NB4 (cell line): ENCODE data around the gene TMEM198.

Experiments
- DNase-seq: peaks from one replicate; pipeline ENCODE4 v3.0.0; 2010; ENCODE audit warnings: low read depth
- H3K4me3 ChIP-seq: one replicate; pipeline ENCODE4 v1.5.1; 2011; ENCODE audit warnings: mild to moderate bottlenecking, low read depth, low read length, moderate library complexity
- MAX ChIP-seq: IDR thresholded peaks from 2 replicates; pipeline ENCODE4 v1.6.1; 2011; ENCODE audit warnings: low read depth, low read length
- MYC ChIP-seq: IDR thresholded peaks from 2 replicates; pipeline ENCODE4 v1.6.1; 2011; ENCODE audit warnings: low read depth, low read length
- POLR2A ChIP-seq: IDR thresholded peaks from 2 replicates; pipeline ENCODE4 v1.6.1; 2011; ENCODE audit warnings: mild to moderate bottlenecking; ENCODE audit not compliant: insufficient read length; ENCODE audit errors: extremely low read depth
- TF ChIP-seq, protein P1 (sequence below): IDR thresholded peaks from one replicate; pipeline ENCODE4 v1.5.1; 2012; ENCODE audit warnings: low read depth, low read length

The TMEM198 gene

DNA sequence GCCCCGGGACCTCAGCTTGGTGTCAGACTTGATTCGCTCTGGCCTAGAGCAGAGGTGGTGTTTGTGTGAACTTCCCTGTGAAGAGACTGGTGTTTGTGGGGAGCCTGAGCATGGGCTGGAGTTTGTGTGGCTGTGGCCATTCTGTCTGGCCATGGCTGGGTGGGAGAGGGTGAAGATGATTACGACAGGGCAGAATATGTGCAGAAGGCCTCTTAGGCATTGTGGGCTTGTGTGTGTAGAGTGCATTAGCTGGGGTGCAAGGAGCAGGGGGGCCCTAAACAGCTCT, 17.0 kb downstream of the TMEM198 start:
- TF ChIP-seq POLR2A (no peak), MYC (no peak), MAX (no peak)
- TF ChIP-seq, protein P1, sequence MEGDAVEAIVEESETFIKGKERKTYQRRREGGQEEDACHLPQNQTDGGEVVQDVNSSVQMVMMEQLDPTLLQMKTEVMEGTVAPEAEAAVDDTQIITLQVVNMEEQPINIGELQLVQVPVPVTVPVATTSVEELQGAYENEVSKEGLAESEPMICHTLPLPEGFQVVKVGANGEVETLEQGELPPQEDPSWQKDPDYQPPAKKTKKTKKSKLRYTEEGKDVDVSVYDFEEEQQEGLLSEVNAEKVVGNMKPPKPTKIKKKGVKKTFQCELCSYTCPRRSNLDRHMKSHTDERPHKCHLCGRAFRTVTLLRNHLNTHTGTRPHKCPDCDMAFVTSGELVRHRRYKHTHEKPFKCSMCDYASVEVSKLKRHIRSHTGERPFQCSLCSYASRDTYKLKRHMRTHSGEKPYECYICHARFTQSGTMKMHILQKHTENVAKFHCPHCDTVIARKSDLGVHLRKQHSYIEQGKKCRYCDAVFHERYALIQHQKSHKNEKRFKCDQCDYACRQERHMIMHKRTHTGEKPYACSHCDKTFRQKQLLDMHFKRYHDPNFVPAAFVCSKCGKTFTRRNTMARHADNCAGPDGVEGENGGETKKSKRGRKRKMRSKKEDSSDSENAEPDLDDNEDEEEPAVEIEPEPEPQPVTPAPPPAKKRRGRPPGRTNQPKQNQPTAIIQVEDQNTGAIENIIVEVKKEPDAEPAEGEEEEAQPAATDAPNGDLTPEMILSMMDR = no peak
- no peak overlapping the region for H3K4me3 ChIP-seq

GRCh38 chr2:219561179-219562048, 17.6 kb downstream of the TMEM198 start:
- TF ChIP-seq, protein P1 = no peak
- TF ChIP-seq MAX (no peak), MYC (no peak), POLR2A (no peak)
- DNase-seq = no peak
- no peak overlapping the region for H3K4me3 ChIP-seq

More for the DNA sequence above, 17.0 kb downstream of the TMEM198 start:
- no peak for DNase-seq

GRCh38 chr2:219562049-219563020, 18.5 kb downstream of the TMEM198 start:
- no peak for DNase-seq
- TF ChIP-seq MYC (no peak), MAX (no peak)
- TF ChIP-seq, protein P1 = no peak
- H3K4me3 ChIP-seq = no peak overlapping the region

- TF ChIP-seq, protein P1 = no peak
- no peak for TF ChIP-seq MYC
- TF ChIP-seq MAX = no peak
- TF ChIP-seq POLR2A = no peak
- DNase-seq = no peak
- no peak overlapping the region for H3K4me3 ChIP-seq
Observed at GRCh38 chr2:219563271-219563928, 19.6 kb downstream of the TMEM198 start.

DNA sequence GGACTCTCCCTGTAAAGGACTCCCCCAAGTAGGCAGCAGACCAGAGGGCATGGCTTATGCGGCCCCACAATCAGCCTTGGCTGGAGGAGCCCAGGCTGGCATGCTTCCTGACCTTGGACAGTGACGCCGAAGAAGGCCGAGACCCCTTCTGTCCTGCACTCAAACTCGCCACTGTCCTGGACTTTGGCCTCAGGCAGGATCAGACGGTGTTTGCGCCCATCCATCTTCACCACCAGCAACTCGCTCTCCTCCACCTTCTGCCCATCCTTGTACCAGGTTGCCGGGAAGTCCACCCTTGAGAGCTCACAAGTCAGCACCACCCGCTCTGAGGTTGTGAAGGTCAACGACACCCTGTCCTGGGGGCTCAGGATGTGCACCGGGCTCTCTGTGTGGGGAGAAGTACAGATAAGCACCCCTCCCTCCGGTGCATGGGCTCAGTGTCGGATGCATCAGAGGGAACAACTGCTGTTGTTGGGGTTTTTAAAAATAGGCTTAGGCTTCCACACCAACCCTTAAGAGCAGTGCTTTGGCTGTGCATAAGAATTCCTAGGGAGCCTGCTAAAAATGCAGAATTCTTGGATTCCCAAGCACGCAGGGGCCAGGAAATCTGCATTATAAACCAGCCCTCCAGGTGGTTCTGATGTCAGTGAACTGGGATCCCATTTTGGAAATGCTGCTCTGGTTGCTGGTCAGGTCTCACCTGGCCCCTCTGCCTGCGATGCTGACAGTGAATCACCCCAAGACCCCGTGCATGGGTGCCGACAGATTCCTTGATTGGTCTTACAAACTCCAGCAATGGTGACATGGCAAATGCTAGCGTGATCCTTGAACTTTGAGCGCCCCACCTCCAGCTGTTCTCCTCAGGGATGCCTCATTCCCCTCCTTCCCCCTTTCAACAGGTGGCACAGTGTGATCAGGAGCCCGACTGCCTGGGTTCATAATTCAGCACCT, 21.6 kb downstream of the TMEM198 start:
- DNase-seq = no peak
- no peak overlapping the region for H3K4me3 ChIP-seq
- TF ChIP-seq MYC (no peak), MAX (no peak), POLR2A (no peak)
- TF ChIP-seq, protein P1 = no peak
